ENCODE results near the gene SHH.

SHH gene

GRCh38 chr7:155753446-155753965, 58.8 kb downstream of the SHH start:
- DNase-seq, result no peak
- intact Hi-C loops (cut with DNase I), result no loop called here

DNA sequence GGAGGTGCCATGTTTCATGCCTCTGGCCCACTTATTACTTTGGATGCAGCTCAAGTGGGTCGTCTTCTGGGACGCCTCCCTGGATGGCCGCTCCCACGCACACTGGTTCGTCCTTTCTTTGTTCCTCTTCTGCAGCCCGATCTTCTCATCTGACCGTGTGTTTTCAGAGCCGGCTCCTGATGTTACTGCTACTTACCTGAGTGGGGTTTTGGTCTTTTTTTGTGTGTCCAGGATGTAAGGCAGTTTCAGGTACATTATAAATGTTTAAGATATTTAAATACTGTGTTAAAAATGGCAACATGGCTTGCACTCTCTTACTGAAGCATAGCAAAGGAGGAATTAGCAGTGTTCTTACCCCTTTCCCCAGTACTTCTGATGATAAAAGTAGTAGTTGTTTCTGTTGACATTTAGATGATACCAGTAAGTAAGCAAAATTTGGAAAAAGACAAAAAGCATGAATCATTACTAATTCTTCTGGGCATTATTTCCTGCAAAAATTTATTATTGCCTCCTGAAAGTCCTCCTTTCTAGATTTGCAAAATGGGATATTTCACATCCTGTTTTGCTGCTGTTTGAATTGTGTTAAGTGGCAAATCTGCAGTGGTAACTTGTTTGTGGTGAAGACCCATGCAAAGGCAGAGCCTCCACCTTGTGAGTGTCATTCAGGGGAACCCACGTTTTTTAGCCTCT, 59.4 kb downstream of the SHH start:
- intact Hi-C loops (cut with DNase I), result no loop called here
- no peak for DNase-seq

GRCh38 chr7:155751409-155751808, 60.9 kb downstream of the SHH start:
- DNase-seq, result no peak
- intact Hi-C loops (cut with DNase I), result no loop called here

- DNase-seq, result peak in 1 of 10 donors; percentile 52
- intact Hi-C loops (cut with DNase I), result no loop called here
Observed at GRCh38 chr7:155750255-155751125, 61.8 kb downstream of the SHH start.

All from posterior cingulate gyrus (tissue), 11 donors.